GM12891 (cell line): ENCODE results near the gene TMEM132D.
"Not testable (repeated sequence)": the region's sequence is repeated elsewhere in the genome, so short reads cannot be mapped to it uniquely, and the experiment has no call there.

Source experiments
- DNase-seq: peaks from one replicate; pipeline ENCODE4 v3.0.0; 2011; ENCODE audit warnings: low spot score; ENCODE audit not compliant: insufficient read length
- FAIRE-seq: peaks from 2 replicates; lab custom pipeline; 2011; peaks lifted over from hg19 to GRCh38; lab: Jason Lieb, UNC
- PAX5 ChIP-seq: IDR thresholded peaks from 2 replicates; pipeline ENCODE4 v1.6.1; 2011; ENCODE audit warnings: low read length, moderate library complexity, mild to moderate bottlenecking; ENCODE audit not compliant: insufficient read depth, severe bottlenecking
- POLR2A ChIP-seq: IDR thresholded peaks from 2 replicates; pipeline ENCODE4 v1.6.1; 2011; ENCODE audit warnings: low read depth, low read length, control low read depth
- POLR2AphosphoS5 ChIP-seq: IDR thresholded peaks from 2 replicates; pipeline ENCODE4 v1.6.1; 2011; ENCODE audit warnings: low read depth, low read length, control low read depth
- POU2F2 ChIP-seq: IDR thresholded peaks from 2 replicates; pipeline ENCODE4 v1.6.1; 2011; ENCODE audit warnings: low read depth, mild to moderate bottlenecking, control low read depth, low read length, moderate library complexity
- SPI1 ChIP-seq: IDR thresholded peaks from 2 replicates; pipeline ENCODE4 v1.6.1; 2011; ENCODE audit warnings: low read depth, low read length, control low read depth
- TAF1 ChIP-seq: IDR thresholded peaks from 2 replicates; pipeline ENCODE4 v1.6.1; 2011; ENCODE audit warnings: low read depth, low read length, control low read depth

The TMEM132D gene

DNA sequence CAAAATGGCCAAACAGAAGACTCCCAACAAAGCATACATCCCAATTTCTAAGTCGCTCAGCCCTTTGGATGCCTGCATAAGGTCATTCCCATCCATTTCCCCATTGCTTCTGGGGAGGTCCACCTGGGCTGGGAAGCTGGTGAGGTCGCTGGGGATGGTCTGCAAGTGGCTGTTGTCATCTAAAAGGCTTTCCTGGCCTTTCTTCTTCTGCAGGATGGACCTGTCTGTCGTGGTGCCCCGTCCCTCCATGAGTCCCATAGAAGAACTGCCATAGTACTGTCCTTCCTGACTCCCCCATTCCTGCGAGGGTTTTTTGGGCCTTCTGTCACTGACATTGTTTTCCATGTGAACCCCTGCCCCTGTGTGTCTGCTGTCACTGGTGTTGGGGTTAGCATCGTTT is 829.4 kb downstream of the TMEM132D start:
- FAIRE-seq: no peak
- DNase-seq: no peak
- no peak for TF ChIP-seq TAF1
- TF ChIP-seq PAX5: no peak
- no peak for TF ChIP-seq POLR2AphosphoS5
- TF ChIP-seq POU2F2: no peak
- no peak for TF ChIP-seq SPI1
- TF ChIP-seq POLR2A: no peak

DNA sequence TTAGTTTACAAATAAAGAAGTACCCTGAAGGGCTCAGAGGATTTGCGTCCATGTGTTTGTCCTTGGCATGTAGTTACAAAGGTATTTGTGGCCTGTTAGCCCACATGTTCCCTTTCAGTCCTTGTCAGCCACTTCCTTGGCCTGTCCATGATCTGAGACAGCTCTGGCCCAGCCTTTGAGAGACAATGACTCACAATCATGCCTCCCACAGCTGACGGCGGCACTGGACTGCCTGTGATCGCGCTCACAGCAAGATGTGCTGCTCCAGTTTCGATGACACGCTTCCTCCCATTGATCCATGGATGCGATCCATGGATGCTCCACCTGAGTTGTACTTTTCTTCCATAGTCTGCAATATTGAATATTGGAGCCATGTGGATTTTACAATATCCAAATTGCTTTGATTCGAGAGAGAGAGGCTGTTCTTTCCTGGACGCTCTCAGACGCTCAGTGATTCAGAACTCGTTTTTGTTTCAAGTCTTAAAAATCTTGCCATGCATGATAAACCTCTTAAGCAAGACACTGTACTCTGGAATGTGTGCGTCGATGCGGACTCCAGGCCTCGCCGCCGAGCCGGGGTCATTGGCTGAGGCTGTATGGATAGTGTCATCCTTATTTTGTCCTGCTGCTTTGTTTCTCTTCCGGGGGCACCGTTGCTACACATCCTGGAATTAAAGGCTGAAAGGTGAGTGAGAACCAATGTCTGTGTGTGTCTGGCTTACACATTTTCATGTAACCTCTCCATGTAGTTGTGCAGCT is 830.5 kb downstream of the TMEM132D start:
- DNase-seq: no peak
- TF ChIP-seq PAX5: no peak
- no peak for TF ChIP-seq POLR2AphosphoS5
- TF ChIP-seq SPI1: no peak
- TF ChIP-seq TAF1: no peak
- no peak for TF ChIP-seq POU2F2
- TF ChIP-seq POLR2A: no peak
- FAIRE-seq: no peak

DNA sequence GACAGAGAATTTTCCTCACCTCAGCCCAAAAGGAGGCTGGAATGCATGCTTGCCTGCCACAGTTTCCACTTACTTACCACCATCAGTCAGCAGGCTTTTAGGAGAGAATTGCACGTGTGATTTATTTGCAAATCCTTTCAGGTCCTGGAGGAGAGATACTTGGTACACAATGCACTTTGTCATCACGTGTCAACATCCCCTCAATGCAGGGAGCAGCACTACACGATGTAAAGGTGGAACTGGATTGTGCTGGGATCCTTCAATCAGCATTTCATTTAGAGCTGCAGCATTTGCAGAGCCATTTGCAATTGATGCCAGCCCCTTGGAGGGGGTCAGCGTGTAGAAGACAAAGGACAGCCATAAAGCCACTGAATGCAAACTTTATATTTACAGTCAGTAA is 832.5 kb downstream of the TMEM132D start:
- FAIRE-seq (no peak), DNase-seq (no peak)
- no peak for TF ChIP-seq POU2F2
- no peak for TF ChIP-seq TAF1
- TF ChIP-seq SPI1: no peak
- TF ChIP-seq POLR2AphosphoS5: no peak
- TF ChIP-seq POLR2A: no peak
- no peak for TF ChIP-seq PAX5

DNA sequence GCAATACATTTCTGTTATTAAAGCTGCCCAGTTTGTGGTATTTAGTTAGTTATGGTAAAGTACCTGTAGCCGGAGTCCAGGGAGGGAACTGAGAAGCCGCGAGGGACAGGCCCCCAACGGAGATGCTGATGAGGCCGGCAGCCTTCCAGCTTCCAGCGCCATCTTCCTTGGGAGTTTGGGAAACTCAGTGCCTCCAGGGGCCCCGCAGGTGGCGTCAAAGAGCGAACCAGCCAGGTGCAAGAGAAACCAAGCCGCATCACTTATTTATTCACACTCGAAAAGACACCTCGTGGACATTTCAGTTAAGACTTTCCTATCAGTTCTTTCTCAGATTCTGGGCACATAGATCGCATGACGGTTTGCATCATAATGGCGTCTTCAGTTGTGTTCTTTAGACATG is 833.9 kb downstream of the TMEM132D start:
- DNase-seq (no peak), FAIRE-seq (no peak)
- TF ChIP-seq POLR2AphosphoS5 (no peak), POU2F2 (no peak), TAF1 (no peak)

DNA sequence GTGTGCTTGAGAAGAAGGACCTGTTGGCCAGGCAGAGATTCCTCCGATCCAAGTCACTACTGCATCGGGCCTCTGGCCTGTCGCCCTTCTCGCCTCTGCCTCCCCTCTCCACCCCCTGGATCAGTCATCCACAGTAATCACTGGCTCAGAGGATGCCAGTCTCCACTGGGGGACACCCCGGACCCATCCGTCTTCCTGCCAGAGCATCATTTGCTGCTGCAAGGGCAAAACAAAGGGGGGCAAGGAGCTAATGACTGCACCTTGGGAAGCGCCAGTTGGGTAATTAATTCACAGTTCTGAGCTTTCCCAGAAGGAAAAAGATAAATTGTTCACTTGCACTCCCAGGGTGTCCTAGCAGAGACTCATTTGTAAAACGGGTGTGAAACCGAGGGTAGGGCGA is 835.1 kb downstream of the TMEM132D start:
- FAIRE-seq (no peak), DNase-seq (no peak)
- TF ChIP-seq POLR2AphosphoS5: no peak
- no peak for TF ChIP-seq PAX5
- TF ChIP-seq POU2F2: no peak
- no peak for TF ChIP-seq TAF1
- TF ChIP-seq SPI1: no peak
- no peak for TF ChIP-seq POLR2A

DNA sequence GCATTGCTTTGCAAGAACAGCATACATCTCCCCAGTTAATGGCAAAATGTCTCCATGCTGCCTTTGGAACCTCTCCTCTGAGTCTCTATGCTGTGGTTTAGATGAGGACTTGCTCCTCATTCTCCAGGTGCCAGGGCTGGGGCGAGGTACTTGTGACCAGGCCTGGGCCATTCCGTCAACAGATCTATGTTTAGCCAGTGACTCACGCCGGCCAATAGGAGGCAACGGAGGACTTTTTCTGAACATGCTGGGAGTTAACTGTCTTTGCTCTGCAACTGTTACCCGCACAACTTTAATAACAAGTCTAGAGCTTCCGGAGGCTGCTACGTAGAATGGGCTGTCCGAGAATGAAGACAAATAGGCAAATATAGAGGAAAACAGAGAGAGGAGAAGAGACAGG is 836.3 kb downstream of the TMEM132D start:
- no peak for FAIRE-seq
- DNase-seq: no peak
- TF ChIP-seq PAX5: no peak
- no peak for TF ChIP-seq POLR2AphosphoS5
- no peak for TF ChIP-seq POU2F2
- TF ChIP-seq SPI1: no peak
- no peak for TF ChIP-seq POLR2A
- TF ChIP-seq TAF1: no peak

DNA sequence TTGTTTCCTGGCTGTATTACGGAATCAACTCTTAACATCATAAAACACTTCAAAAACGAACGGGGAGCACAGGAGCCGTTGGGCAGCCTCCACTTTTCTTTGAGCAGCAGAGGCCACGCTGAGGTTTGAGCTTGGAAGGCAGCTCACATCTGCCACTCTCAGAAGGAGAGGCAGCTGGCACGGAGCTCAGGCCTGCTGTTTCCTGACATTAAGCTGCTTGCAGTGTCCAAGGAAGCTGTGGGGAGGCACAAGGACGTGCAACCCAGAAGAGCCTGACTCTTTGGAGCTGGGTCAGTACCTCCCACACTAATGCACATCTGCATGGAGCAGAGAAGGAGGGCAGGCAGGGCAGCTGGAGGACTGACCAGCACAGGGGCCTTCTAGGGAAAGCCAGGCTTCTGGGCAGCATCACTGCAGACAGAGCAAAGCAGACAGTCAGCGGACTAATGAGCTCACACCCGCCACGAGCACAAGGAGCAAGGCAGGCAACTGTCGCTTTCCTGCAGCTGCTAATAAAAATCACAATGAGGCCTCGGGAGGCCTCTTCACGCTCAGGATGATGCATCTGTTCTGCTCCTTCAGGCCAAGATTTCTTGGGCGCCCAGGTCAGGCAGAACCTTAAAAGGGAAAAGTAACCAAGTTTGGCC is 839.5 kb downstream of the TMEM132D start:
- no peak for TF ChIP-seq SPI1
- no peak for TF ChIP-seq POU2F2
- no peak for TF ChIP-seq POLR2A
- no peak for TF ChIP-seq TAF1
- no peak for TF ChIP-seq PAX5
- no peak for TF ChIP-seq POLR2AphosphoS5
- DNase-seq (no peak), FAIRE-seq (no peak)

DNA sequence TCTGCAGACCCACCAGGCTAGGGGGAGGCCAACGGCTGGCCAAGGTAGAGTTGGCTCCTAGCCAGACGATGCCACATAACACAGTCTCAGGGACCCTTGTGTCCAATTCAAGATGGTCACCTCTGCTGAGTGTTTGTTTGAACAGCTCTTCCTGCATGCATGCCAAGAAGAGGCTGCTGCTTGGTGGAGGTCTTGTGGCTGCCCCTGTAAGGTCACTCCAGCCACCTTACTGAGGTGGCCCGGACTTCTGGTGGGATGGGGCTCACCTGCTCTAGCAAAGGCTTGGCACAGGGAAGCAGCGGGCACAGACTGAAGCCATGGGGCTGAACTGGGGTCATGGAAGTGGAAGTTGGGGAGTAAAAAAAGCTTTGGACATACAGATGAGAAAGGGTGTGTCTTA is 840.2 kb downstream of the TMEM132D start:
- FAIRE-seq (no peak), DNase-seq (no peak)
- TF ChIP-seq POLR2AphosphoS5 (no peak), POLR2A (no peak), TAF1 (no peak), POU2F2 (no peak), SPI1 (no peak), PAX5 (no peak)

DNA sequence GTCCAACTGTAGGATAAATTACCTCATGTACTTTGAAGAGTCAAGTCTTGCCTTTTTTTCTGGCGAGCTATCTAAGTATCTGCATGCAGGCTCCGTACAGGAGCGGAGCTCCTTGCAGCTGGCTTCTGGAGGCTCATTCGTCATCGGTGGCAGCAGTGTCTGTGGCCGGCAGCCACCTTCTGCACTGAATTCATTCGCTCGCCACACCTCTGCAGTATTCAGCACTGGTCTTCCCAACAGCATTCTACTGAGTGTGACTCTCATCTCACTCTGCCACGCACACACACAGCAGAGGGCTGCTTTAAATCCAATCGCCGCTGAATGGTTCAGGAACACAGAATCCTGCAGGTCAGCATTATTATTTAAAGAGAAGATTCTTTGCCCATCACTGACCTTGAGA is 850.6 kb downstream of the TMEM132D start:
- FAIRE-seq (no peak), DNase-seq (no peak)
- no peak for TF ChIP-seq TAF1
- no peak for TF ChIP-seq POLR2A
- TF ChIP-seq POU2F2: no peak
- no peak for TF ChIP-seq POLR2AphosphoS5
- TF ChIP-seq PAX5: no peak
- no peak for TF ChIP-seq SPI1

DNA sequence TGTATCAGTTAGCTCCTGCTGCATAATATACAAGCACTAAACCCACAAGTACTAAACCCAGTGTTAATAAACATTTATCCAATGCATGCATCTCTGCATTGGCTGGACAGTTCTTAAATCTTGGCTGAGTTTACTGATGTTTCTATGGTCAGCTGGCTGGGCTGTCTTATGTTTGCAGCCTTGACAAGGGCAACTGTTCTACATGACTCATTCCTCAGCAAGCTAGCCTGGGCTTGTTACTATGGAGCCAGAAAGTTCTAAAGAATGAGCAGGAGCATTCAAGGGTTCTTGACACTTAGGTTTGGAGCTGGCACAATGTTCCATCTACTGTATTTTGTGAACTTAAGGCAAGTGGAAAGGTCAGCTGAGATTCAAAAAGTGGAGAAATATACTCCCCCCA is 851.5 kb downstream of the TMEM132D start:
- no peak for TF ChIP-seq POU2F2
- TF ChIP-seq SPI1: no peak
- no peak for TF ChIP-seq PAX5
- no peak for TF ChIP-seq POLR2AphosphoS5
- no peak for TF ChIP-seq TAF1
- TF ChIP-seq POLR2A: no peak
- FAIRE-seq: no peak
- no peak for DNase-seq

DNA sequence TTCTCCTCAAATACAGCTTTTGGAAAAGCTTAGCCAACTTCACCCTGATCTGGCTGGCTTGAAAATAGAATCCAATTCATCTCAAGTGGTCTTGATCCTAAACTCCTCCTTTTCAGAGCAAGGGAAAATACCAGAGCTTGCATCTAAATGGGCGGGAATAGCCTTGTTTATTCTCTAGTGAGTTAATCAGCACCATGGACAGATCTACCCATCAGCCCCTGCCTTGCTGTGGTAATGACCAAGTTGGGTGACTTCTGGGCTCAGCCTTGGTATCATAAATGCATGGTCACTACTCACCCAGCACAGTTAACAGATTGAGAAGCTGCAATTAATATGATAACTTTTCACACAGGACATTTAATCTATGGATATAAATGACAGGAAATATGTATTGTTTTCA is 853.9 kb downstream of the TMEM132D start:
- DNase-seq (no peak), FAIRE-seq (no peak)
- TF ChIP-seq SPI1 (no peak), TAF1 (no peak), PAX5 (no peak), POU2F2 (no peak), POLR2A (no peak), POLR2AphosphoS5 (no peak)

DNA sequence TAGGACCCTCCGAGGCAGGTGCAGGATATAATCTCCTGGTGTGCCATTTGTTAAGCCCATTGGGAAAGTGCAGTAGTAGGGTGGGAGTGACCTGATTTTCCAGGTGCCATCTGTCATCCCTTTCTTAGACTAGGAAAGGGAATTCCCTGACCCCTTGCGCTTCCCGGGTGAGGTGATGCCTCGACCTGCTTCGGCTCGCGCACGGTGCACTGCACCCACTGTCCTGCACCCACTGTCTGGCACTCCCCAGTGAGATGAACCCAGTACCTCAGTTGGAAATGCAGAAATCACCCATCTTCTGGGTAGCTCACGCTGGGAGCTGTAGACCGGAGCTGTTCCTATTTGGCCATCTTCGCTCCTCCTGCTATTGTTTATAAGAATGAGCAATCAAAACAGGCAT is 860.5 kb downstream of the TMEM132D start:
- DNase-seq, FAIRE-seq: not testable (repeated sequence)
